ENCODE data around the gene EIF1. TPM values are rescaled to one million over a fixed set of nuclear protein-coding genes. Genes with fewer than 3 reads are reported as not detected.

The EIF1 gene
- total and polyA plus RNA-seq, 2 of the 8 experiments (the other 6 are each of a cell fraction or from before 2014, with no cell fraction given), result 175 to 539 TPM

- no peak for TF ChIP-seq CBX5 (IDR thresholded peaks at IDR 0.05; ENCODE audit: low read depth, low read length)
- no peak for TF ChIP-seq SRF (IDR thresholded peaks at IDR 0.05; ENCODE audit: low read depth, low read length)
- peak; percentile 22; the same call in 1 of the 2 replicates for TF ChIP-seq E2F6 (IDR thresholded peaks at IDR 0.05)
- TF ChIP-seq CTCF (IDR thresholded peaks at IDR 0.05; ENCODE audit: control extremely low read depth in 1 of 3, insufficient read depth in 1 of 3, low read depth in 1 of 3, low read length in 3 of 3), result peak; percentile 90 to 92 (median 92)
- TF ChIP-seq EGR1 (IDR thresholded peaks at IDR 0.05; ENCODE audit: borderline replicate concordance, low read depth, low read length), result no peak
- TF ChIP-seq BRCA1 (IDR thresholded peaks at IDR 0.05; ENCODE audit: low read depth, low read length), result no peak
- TF ChIP-seq RAD21 (IDR thresholded peaks at IDR 0.05 in 1 of 2, conservative IDR thresholded peaks at IDR 0.05 in 1 of 2; ENCODE audit: low read depth in 2 of 2, low read length in 2 of 2), result peak; percentile 42 to 49
- no peak for TF ChIP-seq POU5F1 (IDR thresholded peaks at IDR 0.05; ENCODE audit: low read depth, low read length)
- TF ChIP-seq KDM4A (IDR thresholded peaks at IDR 0.05; ENCODE audit: low read depth, low read length, severe bottlenecking), result peak; percentile 6
- TF ChIP-seq JUN (IDR thresholded peaks at IDR 0.05; ENCODE audit: low read depth, low read length), result no peak
- TF ChIP-seq EP300 (IDR thresholded peaks at IDR 0.05; ENCODE audit: borderline replicate concordance in 1 of 2, low read depth in 2 of 2, low read length in 2 of 2), result no peak; a peak in 1 of 3 replicates
- TF ChIP-seq SIX5 (IDR thresholded peaks at IDR 0.05; ENCODE audit: low read depth, low read length), result no peak
- TF ChIP-seq SUZ12 (IDR thresholded peaks at IDR 0.05; ENCODE audit: low read length), result no peak
- peak; percentile 25 to 63; a peak in 1 of 4 replicates for TF ChIP-seq SIN3A (conservative IDR thresholded peaks at IDR 0.05 in 1 of 2, IDR thresholded peaks at IDR 0.05 in 1 of 2; ENCODE audit: low read depth in 1 of 2, low read length in 2 of 2)
- TF ChIP-seq EZH2 (IDR thresholded peaks at IDR 0.05; ENCODE audit: low read depth, low read length, severe bottlenecking), result no peak
- peak; percentile 50; the same call in 1 of the 2 replicates for TF ChIP-seq BACH1 (IDR thresholded peaks at IDR 0.05; ENCODE audit: low read length)
- no peak for TF ChIP-seq TEAD4 (IDR thresholded peaks at IDR 0.05; ENCODE audit: low read depth, low read length)
- TF ChIP-seq ATF2 (IDR thresholded peaks at IDR 0.05; ENCODE audit: low read length), result no peak
- peak; percentile 81 for TF ChIP-seq ASH2L (IDR thresholded peaks at IDR 0.05; ENCODE audit: low read length)
Measured at GRCh38 chr17:41665566-41666236, 23.0 kb upstream of the EIF1 start (continued).
